GM18520 (cell line): ENCODE measurements around the gene GGT5.
"Not testable (repeated sequence)": the region's sequence is repeated elsewhere in the genome, so short reads cannot be mapped to it uniquely, and the experiment has no call there.

Experiments
- ATAC-seq: cut with Tn5 transposase; IDR thresholded peaks from one replicate; pipeline ENCODE4 v1.9.1; 2021; ENCODE audit not compliant: unreplicated experiment

Gene GGT5

GRCh38 chr22:24235315-24235714, 9.6 kb downstream of the GGT5 start:
- no peak for ATAC-seq

DNA sequence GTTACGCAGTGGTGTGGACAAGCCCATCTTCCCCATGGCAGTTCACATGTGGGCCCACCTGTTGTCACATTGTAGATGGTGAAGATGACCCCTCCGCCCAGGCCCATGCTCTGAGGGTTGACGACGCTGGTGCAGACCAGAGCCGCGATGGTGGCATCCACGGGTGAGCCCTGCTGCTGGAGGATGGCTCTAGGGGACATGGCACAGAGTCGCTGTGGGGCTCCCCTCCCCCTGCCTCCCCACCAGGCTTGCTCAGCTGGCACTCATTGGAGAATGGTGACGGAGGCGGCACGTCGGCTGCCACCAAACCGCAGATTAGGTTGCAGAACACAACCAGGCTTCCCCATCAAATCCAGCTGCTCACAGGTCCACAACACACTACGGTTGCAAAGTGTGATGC, 11.1 kb downstream of the GGT5 start:
- no peak for ATAC-seq

GRCh38 chr22:24233235-24233634, 11.6 kb downstream of the GGT5 start:
- ATAC-seq, result no peak

GRCh38 chr22:24232725-24233124, 12.2 kb downstream of the GGT5 start:
- no peak for ATAC-seq

GRCh38 chr22:24232124-24232523, 12.8 kb downstream of the GGT5 start:
- no peak for ATAC-seq

DNA sequence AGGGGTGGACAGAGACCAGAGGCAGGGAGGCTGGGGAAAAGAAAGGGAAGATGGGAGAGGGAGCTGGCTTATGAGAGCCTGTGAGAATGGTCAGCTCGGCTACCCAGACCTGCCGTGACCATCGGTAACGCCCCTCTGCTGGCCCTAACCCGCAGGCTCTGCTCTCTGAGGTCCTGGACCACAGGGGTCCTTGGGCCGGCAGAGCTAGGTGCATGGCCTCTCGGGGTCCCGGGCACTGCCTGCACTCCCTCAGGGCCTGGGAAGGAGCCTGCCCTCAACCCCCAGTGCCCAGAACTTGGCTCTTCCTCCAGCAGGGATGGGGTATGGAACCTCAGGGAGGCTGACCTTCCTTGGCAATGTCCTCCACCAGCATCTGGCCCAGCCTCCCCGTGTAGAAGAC, 13.2 kb downstream of the GGT5 start:
- no peak for ATAC-seq

GRCh38 chr22:24230911-24231656, 13.8 kb downstream of the GGT5 start:
- no peak for ATAC-seq

DNA sequence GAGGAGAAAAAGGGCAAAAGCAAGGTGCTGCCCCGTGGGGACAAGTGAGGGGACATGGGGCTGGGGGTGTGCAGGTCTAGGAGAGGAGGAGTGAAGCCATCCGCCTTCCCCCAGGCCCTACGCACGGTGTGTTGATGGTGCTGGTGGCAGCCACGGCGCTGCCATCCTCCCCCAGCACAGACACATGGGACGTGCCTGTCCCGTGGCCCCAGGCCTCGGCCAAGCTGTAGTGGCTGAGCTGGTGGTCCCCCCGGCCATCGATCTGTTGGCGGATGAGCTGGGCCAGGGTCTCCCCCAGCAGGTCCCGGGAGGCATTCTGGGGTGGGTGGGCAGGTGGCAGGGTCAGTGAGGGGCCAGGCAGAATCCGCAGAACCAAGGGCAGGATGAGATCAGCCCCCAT, 18.9 kb downstream of the GGT5 start:
- no peak for ATAC-seq

DNA sequence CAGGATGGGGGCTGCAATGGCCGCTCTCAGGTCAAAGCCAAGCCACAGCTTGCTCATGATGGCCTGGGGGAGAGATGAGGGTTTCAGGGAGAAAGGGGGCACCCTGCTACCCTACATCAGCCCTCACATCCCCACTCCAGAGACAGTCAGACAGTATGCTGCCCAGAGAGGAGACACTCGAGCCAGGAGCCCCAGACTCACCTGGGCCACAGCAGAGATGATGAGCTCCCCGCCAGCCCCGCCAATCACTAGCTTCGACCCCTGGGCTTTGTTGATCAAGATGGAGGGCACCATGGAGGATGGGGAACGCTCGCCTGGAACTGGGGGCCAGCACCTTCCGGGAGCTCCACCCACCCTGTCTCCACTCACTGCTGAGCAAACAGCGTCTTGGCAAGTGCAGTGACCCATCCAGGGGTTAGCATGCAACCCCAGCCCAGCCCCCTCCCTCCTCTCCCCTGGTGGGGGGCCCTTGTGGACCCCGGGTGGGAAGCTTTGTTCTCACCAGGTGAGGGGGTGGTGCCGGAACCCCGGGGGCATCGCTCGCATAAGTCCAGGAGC, 19.8 kb downstream of the GGT5 start:
- no peak for ATAC-seq

DNA sequence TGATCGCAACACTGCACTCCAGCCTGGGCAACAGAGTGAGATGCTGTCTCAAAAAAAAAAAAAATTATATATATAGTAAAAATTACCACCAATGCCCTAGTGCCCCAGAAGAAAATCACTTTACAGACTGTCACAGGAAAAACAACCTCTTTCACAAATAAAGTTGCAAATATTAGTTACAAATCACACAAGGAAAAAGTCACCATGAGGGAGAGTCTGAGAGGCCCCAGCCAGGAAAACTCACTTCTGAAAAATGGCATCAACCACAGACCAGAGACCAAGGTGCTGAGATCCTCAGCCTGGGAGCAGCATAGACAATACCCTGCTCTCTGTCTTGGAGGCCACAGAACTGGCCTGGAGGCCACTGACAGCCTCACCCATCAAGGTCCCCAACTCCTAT, 20.4 kb downstream of the GGT5 start:
- no peak for ATAC-seq

DNA sequence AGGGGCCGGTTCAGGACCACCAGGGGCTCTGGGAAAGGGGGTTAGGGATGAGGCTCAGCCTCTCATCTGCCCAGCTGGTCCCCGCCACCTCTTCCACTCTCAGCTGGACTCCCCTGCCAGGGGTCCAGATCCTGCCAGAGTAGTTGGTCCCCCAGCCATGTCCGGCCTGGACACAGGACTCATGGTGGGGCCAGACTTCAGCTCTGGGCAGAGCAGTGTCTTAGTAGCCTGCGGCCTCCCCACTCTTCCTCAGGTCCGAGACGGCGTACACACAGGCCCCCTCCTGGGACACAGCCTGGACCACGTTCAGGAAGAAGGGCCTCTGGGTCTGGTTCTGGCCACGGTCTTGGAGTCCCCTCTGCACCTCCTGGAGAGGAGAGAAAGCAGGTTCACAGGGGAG, 25.1 kb downstream of the GGT5 start:
- no peak for ATAC-seq

- ATAC-seq, result no peak
These were observed 27.5 kb downstream of the GGT5 start for GRCh38 chr22:24217384-24217783.

- ATAC-seq, result no peak
These were observed 28.2 kb downstream of the GGT5 start for GRCh38 chr22:24216541-24217209.

DNA sequence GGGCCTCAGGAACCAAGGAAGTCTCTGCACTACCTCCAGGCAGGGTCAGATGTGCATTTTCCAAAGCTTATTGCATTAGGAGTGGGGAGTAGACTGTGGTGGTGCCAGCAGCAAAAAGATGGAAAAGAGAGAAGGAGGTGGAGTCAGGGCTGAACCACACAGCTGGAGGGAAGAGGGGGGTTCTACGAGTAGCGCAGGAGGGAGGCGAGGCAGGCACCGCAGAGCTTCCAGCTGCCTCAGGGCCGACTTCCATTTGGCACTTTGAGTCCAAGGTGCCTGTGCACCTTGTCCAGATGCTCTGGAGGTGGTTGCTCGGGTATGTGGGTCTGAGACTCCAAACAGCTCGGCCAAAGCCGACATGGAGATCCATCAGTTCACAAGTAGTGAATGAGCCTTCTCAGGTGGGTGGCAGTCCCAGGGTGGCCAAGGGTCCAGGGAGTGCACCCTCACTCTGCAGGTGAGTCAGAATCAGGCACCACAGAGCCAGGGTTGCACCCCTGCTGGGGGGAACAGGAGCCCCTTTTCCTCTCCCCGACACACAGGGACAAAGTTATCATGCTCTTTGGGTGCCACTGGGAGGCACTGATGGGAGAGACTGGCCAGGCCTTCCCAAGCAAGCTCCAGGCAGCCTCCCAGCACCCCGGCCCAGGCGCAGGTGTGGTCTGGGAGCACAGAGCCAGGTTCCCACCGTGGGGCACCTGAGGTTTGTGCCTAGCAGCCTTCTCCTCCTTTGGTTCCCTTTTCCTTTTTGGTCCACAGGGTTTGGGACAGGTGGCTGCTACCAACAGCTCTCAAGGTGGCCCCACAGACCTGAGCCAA, 30.2 kb downstream of the GGT5 start:
- ATAC-seq, result no peak

GRCh38 chr22:24213111-24213510, 31.8 kb downstream of the GGT5 start:
- ATAC-seq, result not testable (repeated sequence)

DNA sequence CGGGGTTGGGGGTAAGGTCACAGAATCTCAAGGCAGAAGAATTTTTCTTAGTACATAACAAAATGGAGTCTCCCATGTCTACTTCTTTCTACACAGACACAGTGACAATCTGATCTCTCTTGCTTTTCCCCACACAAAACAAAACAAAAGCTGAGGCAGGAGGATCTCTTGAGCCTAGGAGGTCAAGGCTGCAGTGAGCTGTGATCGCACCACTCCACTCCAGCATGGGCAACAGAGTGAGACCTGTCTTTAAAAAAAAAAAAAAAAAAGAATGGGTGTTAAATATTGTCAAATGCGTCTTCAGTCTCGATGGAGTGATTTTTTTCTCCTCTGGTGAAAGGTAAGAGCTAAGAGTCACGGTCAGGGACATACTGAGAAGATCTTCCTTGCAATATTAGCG, 33.2 kb downstream of the GGT5 start:
- ATAC-seq, result not testable (repeated sequence)

DNA sequence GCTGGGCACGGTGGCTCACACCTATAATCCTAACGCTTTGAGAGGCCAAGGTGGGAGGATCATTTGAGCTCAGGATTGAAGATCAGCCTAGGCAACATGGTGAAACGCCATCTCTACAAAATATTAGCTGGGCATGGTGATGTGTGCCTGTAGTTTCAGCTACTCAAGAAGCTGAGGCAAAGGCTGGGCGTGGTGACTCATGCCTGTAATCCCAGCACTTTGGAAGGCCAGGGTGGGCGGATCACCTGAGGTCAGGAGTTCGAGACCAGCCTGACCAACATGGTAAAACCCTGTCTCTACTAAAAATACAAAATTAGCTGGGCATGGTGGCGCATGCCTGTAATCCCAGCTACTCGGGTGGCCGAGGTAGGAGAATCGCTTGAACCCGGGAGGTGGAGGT, 34.5 kb downstream of the GGT5 start:
- not testable (repeated sequence) for ATAC-seq

DNA sequence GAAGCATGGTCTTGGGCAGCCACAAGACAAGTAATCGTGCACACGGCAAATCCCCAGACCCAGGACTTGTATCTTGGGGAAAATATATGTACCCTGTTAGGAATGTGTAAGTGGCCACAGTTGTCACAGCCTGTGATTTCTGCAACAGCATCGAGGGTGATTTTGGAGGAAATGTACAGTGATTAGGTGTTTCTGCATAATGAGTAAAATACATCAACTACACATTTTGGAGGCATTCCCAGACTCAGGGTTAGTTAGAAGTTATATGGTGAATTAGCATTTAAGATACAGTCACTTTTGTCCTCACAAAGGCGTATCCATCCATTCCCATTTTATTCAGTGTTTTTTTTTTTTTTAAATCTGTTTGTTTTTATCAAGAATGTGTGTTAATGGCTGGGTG, 35.2 kb downstream of the GGT5 start:
- no peak for ATAC-seq

- no peak for ATAC-seq
These were observed 35.9 kb downstream of the GGT5 start for GRCh38 chr22:24209016-24209415.

GRCh38 chr22:24208012-24208749, 36.7 kb downstream of the GGT5 start:
- no peak for ATAC-seq
